Superior temporal gyrus (tissue), 1 donor: ENCODE results near the gene OR6C76.
"Not testable (repeated sequence)": the region's sequence is repeated elsewhere in the genome, so short reads cannot be mapped to it uniquely, and the experiment has no call there.

Experiments used
- DNase-seq: peaks from one replicate; pipeline ENCODE4 v3.0.0-alpha.2; 2016; ENCODE audit errors: extremely low spot score

The OR6C76 gene

GRCh38 chr12:55425954-55426353, at the start of gene OR6C76:
OR6C76 (plus strand) TSS chr12:55426254; CDS start chr12:55426254, 0 bp downstream.
- no peak for DNase-seq

- DNase-seq, result no peak
These were observed 40.2 kb upstream of the OR6C76 start for GRCh38 chr12:55385891-55386290.

- DNase-seq, result no peak
These were observed 33.8 kb upstream of the OR6C76 start for GRCh38 chr12:55392032-55392795.

GRCh38 chr12:55396326-55396725, 29.7 kb upstream of the OR6C76 start:
- no peak for DNase-seq

GRCh38 chr12:55400229-55400628, 25.8 kb upstream of the OR6C76 start, which contains the start of gene OR6C65:
OR6C65 (plus strand) TSS chr12:55400529; CDS start chr12:55400529, 0 bp downstream.
- DNase-seq, result no peak

- DNase-seq, result no peak
These were observed 18.2 kb upstream of the OR6C76 start for GRCh38 chr12:55407866-55408265.

- not testable (repeated sequence) for DNase-seq
These were observed 16.9 kb upstream of the OR6C76 start for GRCh38 chr12:55409133-55409532.

GRCh38 chr12:55412138-55412537, 13.9 kb upstream of the OR6C76 start:
- DNase-seq, result not testable (repeated sequence)

GRCh38 chr12:55413498-55414388, 12.3 kb upstream of the OR6C76 start:
- not testable (repeated sequence) for DNase-seq

GRCh38 chr12:55414396-55414823, 11.6 kb upstream of the OR6C76 start:
- not testable (repeated sequence) for DNase-seq

- DNase-seq, result not testable (repeated sequence)
These were observed 11.2 kb upstream of the OR6C76 start for GRCh38 chr12:55414889-55415288.

- no peak for DNase-seq
These were observed 9.1 kb upstream of the OR6C76 start for GRCh38 chr12:55416961-55417360.

- DNase-seq, result no peak
These were observed 5.6 kb upstream of the OR6C76 start for GRCh38 chr12:55420307-55420962.

GRCh38 chr12:55428331-55429243, 2.5 kb downstream of the OR6C76 start:
- no peak for DNase-seq

GRCh38 chr12:55441233-55441632, 15.2 kb downstream of the OR6C76 start:
- DNase-seq, result not testable (repeated sequence)

GRCh38 chr12:55443776-55444175, 17.7 kb downstream of the OR6C76 start, which contains the start of gene OR6C2:
OR6C2 (plus strand) TSS chr12:55444076; CDS start chr12:55452214, 8,138 bp downstream.
- DNase-seq, result no peak

- no peak for DNase-seq
These were observed 19.3 kb downstream of the OR6C76 start for GRCh38 chr12:55445357-55445756.

GRCh38 chr12:55446326-55446725, 20.3 kb downstream of the OR6C76 start:
- no peak for DNase-seq

GRCh38 chr12:55448825-55449224, 22.8 kb downstream of the OR6C76 start:
- DNase-seq, result no peak

- DNase-seq, result not testable (repeated sequence)
These were observed 38.9 kb downstream of the OR6C76 start for GRCh38 chr12:55464926-55465325.

- no peak for DNase-seq
These were observed 41.8 kb downstream of the OR6C76 start for GRCh38 chr12:55467836-55468235.
